GM18507 (cell line): Measurements from ENCODE around the gene CIDEA.

Experiments
- DNase-seq: peaks from one replicate; pipeline ENCODE4 v3.0.0; 2011; ENCODE audit warnings: low read depth; ENCODE audit not compliant: insufficient read length; ENCODE audit errors: extremely low spot score
- FAIRE-seq: peaks from 2 replicates; lab custom pipeline; 2011; peaks lifted over from hg19 to GRCh38; lab: Jason Lieb, UNC

The CIDEA gene

DNA sequence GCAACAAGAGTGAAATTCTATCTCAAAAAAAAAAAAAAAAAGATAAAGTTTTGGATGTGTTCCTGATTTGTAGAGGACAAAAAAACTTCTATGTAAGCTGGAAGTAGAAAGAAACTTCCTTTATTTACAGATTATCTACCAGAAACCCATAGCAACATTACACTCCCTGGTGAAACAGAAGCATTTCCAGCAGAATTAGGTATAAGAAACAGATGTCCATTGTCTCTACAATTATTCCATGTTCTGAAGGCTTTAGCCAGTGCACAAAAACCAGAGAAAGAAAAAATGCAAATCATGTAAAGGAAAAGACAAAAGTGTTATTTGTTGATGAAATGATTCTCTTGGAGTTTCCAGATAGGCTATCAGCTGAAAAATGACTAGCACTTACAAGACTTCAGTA, 58.8 kb downstream of the CIDEA start:
- DNase-seq (no peak), FAIRE-seq (no peak)

DNA sequence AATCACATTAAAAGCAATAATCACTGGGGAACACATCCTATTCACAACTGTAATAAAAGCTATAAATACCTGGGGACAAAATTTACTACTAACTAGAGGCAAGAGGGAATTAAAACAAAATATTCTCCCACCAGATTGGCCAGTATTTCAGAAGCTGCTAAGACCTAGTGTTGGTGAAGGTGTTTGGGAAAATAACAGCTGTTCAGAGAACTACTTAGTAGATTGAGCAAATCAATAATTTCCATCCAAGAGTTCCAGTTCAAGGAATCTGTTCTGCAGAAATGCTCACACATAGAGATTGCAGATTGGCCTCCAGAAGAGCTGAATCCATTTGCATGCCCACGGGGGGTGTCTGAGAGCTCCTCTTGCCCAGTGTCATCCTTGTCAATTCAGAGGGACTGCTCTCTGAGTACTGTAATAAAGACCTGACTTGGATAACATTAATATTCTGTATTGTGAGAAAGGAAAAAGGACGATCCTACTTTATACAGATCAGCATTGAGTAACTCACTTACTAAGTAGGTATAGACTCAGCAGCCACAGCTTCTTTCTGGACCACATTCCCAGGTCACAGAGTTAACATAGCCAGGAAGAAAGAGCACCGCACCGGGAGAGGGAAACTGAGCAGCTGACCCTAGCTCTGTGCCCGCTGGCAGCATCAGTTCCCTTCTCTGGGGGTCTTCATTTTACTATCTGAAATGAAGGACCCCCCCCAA, 59.5 kb downstream of the CIDEA start:
- DNase-seq (no peak), FAIRE-seq (no peak)

DNA sequence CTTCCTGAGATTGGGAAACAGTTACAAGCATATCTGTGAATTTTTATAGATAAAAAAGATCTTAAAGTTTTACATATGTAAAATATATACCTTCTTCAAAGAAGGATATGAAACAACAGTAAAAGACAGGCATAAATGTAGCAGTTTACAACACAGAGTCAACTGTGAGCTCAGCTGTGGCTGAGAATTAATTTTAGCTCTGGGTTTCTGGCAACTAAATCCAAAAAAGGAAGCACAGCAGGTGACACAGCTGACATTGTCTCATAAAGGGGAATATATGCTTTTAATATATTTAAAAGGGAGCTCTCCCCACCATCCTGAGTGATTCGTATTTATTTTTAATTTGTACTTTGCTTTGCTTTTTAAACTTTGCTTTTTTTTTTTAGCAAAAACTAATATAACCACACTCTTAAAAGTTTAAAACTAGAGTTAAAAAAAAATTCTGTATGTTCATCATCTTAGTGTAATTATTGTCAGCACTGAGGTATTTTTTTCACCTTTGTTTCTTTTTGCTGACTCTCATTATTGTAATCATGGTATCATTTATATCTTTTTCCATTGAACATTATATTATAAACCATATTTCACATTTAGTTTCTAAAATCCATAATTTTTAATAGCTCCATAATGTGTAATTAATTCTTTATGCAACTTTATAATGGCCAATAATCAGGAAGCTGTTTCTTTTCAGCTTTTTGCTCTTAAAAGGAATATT, 60.6 kb downstream of the CIDEA start:
- DNase-seq (no peak), FAIRE-seq (no peak)

DNA sequence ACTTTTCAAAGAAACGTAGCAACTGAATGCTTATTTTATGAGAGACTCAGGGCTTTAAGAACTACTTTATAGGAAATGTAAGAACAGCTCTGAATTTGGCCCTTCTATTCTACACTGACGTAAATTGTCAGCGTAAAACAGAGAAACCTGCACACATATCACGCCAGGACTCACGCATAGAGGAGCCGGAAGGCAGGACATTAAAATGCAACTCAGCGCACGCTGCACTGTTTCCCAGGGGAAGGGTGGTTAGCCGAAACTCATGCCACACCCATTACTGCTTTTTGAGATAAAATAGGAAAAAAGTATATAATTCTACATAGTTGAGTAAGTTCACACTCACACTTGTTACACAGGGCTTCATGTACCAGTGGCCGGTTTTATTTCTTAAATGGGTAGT, 61.3 kb downstream of the CIDEA start:
- DNase-seq (no peak), FAIRE-seq (no peak)

DNA sequence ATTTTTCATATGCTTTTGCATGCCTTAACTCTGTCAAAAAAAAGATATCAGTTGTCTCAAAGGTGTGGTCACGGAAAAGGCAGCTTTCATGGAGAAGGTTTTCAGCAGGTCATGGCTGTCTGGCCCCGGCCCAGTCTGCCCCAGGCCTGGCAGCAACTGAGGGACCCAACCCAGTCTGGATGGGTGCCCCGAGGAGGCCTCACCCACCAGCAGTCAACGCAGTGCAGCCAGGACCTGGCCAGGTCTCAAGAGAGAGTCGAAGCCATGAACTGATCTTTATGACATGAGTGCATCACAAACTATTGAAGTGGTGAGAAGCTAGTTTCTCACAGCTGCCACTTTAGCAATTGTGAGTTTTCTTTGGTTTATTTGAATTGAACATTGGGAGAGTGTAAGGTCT, 61.8 kb downstream of the CIDEA start:
- DNase-seq (no peak), FAIRE-seq (no peak)

DNA sequence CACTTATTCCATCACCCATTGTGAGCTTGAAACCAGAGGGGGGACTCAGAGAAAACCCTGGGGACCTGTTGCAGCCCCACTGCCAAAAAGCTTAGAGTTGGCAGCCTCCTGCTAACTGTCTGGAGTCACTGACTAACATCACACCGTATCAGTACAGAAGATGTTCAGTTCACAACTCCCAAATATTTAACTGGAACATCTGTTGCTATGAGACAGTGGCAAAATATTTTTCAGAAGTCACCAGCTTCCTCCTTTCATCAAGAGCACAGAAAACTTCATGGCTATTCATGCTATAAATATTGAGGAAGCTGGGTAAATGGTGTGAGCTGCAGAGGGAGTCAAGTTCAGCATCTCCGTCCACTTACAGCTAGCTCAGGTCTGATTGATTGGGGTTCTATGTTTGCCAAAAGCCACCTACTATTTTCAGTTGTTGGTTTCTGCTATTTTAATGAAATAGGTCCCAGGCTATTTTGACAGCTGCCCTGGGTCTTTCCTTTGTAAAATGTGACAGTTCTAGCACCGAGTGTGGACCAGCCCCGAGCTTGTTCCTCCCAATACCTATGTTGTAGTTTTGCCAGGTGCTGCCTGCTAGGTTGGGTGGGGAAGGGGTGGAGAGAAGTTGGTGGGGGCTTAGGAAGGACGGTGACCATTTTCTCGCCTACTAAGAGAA, 63.6 kb downstream of the CIDEA start:
- FAIRE-seq (no peak), DNase-seq (no peak)

DNA sequence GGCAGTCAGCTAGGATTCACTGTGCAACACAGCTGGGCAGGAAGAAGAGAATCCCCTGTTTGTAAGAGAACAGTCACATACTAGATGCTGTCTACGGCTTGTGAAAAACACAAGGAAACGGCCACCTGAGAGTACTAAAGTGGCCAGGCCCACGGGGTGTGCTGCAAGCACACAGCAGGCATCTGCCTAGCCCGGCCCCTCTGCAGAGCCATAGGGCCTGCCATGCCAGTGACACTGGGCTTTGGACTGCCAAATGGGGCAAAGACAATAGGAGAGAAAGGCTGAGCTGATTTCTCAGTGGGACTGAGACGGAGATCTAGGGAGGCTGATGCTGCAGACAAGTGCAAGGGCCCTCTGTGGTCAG, 64.2 kb downstream of the CIDEA start:
- DNase-seq, result no peak
- no peak for FAIRE-seq

DNA sequence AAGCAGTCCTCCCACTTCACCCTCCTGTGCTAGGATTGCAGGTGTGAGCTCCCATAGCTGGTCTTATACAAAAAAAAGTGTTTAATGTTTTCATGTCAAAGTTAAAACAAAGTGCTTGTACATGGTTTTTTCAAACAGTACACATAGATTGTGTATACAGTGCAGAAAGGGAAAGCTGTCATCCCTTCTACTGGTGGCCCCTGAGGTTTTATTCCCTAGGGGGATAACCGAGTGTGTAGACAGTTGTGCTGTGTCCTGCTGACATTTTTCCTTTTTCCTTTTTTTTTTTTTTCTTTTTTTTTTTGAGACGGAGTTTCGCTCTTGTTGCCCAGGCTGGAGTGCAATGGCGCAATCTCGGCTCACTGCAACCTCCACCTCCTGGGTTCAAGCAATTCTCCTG, 64.7 kb downstream of the CIDEA start:
- DNase-seq, result no peak
- FAIRE-seq, result no peak

DNA sequence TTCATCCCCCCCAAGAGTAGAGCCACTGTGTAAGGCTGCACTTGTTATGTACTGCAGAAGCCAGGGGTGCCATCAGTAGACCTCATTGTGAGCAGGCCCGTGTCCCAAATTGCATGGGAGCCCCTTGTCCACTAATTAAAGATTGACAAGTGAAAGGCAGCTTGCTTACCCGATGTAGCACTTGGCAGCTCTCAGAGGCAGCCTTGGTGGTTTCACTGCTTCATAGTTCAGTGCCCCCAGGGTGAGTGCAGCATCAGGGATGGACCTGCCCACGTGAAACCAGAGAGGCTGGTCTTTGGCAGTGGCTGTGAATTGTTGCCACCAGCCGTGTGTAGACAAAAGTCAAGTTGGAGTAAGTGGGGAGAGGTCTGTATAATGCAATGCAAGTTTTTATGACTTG, 67.2 kb downstream of the CIDEA start:
- DNase-seq (no peak), FAIRE-seq (peak; percentile 75)

DNA sequence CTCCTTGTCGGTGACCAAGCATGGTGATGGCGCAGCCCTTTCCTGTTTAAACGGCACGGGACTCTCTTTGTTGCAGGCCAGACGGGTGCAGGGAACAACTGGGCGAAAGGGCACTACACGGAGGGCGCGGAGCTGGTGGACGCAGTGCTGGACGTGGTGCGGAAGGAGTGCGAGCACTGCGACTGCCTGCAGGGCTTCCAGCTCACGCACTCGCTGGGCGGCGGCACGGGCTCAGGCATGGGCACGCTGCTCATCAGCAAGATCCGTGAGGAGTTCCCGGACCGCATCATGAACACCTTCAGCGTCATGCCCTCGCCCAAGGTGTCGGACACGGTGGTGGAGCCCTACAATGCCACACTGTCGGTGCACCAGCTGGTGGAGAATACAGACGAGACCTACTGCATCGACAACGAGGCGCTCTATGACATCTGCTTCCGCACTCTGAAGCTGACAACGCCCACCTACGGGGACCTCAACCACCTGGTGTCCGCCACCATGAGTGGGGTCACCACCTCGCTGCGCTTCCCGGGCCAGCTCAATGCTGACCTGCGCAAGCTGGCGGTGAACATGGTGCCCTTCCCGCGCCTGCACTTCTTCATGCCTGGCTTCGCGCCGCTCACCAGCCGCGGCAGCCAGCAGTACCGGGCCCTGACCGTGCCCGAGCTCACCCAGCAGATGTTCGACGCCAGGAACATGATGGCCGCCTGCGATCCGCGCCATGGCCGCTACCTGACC, 71.0 kb downstream of the CIDEA start:
- DNase-seq (no peak), FAIRE-seq (no peak)

DNA sequence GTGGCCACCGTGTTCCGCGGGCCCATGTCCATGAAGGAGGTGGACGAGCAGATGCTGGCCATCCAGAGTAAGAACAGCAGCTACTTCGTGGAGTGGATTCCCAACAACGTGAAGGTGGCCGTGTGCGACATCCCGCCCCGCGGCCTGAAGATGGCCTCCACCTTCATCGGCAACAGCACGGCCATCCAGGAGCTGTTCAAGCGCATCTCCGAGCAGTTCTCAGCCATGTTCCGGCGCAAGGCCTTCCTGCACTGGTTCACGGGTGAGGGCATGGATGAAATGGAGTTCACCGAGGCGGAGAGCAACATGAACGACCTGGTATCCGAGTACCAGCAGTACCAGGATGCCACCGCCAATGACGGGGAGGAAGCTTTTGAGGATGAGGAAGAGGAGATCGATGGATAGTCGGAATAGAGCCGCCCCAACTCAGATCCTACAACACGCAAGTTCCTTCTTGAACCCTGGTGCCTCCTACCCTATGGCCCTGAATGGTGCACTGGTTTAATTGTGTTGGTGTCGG, 71.6 kb downstream of the CIDEA start:
- no peak for DNase-seq
- no peak for FAIRE-seq

DNA sequence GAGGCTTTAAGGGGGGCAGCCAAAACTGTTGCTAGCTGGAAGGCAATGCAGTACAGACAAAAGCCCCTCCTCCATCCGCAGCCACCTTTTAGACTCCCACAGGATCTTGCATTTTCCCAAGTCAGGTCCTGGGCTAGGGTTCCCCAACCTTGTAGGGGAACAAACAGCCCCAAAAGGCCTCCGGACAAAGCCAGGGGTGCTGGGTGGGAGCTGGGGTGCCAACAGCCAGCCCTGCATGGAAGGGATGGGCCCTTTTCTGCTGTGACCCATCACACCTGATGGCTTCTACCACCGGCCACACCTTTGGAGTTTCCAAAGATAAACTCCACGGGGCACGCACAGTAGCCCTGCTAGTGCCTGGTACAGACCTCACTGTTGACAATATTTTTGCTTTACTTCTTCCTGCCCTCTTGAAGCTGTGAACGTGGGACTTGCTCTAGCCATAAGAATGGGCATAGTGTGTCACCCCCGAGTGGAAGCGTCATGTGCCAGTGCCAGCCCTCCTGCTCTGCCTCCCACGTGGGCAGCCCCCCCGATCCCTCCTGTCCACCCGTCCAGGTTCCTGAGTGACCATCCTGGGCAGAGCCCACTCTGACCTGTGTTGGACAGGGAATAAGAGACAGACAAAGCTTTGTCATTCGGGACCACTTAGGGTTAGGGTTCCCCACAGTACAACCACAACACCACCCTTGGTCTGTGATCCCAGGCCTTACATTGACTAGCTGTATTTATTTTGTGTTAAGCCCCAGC, 72.7 kb downstream of the CIDEA start:
- DNase-seq, result no peak
- no peak for FAIRE-seq
